HG03354 (cell line): Measurements from ENCODE around the gene PAFAH1B1.
"Not testable (repeated sequence)": the region's sequence is repeated elsewhere in the genome, so short reads cannot be mapped to it uniquely, and the experiment has no call there.

Experiments used
- ATAC-seq: cut with Tn5 transposase; IDR thresholded peaks from one replicate; pipeline ENCODE4 v1.9.1; 2021; ENCODE audit warnings: mild to moderate bottlenecking; ENCODE audit not compliant: unreplicated experiment, poor library complexity, severe bottlenecking

PAFAH1B1 gene

DNA sequence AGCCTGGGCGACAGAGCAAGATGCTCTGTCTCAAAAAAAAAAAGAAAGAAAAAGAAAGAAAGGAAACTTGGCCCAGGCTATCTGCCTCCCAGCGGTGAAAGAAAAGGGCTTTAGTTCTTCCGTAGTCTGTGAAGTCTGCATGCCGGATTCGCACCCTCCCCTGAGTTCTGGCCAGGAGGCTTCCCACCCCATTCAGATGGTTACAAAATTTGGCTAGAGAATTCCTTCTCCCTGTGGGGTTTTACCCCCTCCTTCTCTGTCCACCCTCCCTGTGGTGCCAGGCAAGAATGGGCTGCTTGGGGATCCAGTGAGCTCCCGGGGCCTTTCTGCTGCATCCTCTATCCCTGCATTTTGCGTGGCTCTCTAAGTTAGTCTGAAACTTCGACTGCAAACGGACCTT lies 37.8 kb downstream of the PAFAH1B1 start:
- ATAC-seq, result no peak

DNA sequence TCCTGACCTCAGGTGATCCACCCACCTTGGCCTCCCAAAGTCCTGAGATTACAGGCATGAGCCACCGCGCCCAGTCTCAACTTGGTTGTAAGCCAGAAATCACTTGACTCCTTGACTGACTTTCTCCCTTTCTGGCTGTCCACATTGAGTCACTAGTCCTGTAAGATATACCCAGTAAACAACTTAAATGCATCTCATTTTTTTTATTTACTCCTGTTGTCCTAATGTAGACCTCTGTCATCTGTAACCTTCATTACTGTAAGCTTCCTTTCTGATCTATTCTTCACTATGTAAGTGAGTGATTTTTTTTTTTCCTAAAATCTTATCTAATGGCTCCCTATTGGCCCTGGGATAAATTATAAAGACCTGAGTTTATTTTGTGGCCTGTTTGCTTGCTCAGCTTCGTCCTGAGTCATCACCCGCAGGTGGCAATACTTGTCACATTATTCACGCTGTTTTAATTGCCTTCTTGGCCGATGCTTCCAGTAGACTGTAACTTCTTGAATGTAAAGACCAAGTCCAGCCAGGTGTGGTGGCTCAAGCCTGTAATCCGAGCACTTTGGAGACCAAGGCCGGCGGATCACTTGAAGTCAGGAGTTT lies 41.0 kb downstream of the PAFAH1B1 start:
- ATAC-seq, result no peak

DNA sequence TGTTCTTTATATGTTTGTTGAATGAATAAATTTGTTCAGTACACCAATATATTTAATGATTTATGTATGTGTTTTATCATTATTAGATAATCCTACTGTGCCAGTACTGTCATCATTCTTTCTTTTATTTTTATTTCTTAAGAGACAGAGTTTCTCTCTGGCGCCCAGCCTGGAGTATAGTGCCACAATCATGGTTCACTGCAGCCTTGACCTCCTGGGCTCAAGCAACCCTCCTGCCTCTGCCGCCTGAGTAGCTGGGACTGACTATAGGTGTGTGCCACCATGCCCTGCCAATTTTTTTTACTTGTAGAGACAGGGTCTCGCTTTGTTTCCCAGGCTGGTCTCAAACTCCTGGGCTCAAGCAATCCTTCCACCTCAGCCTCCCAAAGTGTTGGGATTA lies 41.8 kb downstream of the PAFAH1B1 start:
- no peak for ATAC-seq

DNA sequence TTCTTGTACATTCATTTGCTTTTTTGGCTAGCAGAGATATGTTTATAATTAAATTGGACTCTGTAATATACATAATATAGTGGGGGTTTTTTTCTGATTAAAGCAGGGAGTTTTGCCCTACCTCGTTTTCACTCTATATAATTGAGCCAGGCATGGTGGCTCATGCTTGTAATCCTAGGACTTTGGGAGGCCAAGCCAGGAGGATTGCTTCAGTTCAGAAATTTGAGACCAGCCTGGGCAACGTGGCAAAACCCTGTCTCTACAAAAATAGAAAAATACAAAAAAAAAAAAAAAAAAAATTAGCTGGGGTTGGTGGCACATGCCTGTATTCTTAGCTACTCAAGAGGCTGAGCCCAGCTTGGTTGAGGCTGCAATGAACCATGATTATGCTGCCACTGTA lies 42.2 kb downstream of the PAFAH1B1 start:
- ATAC-seq, result no peak

DNA sequence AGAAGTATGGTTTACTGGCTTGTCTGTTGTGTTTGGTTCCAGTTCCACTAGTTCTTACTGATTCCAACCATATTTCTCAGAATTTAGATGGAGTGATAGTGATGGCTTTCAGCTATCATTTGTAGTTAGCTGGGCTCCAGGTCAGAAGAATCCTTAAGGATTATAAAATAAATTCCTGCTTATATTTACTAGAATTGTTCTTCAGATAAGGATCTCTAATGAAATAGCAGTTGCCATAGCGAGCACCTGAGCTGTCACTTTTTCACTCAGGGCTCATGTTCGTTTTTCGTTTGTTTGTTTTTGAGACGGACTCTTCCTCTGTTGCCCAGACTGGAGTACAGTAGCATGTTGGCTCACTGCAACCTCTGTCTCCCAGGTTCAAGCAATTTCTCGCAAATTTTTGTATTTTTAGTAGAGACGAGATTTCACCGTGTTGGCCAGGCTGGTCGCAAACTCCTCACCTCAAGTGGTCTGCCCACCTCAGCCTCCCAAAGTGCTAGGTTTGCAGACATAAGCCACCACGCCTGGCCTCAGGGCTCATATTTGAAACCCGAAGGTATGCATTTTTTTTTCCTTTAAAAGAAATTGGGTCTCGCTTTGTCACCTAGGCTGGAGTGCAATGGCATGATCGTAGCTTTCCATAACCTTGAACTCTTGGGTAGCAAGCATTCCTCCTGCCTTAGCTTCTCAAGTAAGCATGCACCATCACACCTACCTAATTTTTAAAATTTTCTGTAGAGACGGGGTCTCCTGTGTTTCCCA lies 42.9 kb downstream of the PAFAH1B1 start:
- no peak for ATAC-seq

DNA sequence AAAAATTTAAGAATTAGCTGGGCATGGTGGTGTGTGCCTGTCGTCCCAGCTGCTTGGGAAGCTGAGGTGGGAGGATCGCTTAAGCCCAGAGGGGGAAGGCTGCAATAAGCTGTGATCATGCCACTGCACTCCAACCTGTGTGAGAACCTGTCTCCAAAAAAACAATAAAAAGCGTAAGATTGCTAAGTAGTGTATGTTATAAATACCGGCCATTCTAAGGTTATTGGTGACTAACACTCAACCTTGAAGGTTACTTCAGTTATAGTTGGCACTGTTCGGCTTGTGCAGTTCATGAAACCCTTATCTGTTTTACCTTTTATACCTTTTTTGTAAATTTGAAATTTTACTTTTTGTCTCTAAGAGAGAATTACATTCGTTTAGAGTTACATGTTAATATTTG lies 44.0 kb downstream of the PAFAH1B1 start:
- no peak for ATAC-seq

DNA sequence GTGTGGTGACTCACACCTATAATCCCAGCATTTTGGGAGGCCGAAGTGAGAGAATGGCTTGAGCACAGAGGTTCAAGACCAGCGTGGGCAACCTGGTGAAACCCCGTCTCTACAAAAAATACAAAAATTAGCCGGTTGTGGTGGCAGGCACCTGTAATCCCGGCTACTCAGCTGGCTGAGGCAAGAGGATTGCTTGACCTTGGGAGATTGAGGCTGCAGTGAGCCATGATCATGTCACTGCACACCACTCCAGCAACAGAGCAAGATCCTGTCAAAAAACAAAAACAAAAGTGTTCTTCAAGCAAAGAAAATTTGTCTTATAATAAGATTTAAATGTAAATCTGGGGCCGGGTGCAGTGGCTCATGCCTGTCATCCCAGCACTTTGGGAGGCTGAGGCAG lies 51.5 kb downstream of the PAFAH1B1 start:
- no peak for ATAC-seq

DNA sequence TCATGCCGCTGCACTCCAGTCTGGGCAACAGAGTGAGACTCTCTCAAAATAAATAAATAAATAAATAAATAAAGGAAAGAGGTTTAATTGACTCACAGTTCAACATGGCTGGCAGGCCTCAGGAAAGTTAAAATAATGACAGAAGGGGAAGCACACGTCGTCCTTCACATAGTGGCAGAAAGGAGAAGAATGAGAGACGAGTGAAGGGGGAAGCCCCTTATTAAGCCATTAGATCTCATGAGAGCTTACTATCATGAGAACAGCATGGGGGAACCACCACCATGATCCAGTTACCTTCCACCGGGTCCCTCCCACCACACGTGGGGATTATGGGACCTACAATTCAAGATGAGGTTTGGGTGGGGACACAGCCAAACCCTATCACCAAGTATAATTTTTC lies 54.5 kb downstream of the PAFAH1B1 start:
- ATAC-seq, result no peak

DNA sequence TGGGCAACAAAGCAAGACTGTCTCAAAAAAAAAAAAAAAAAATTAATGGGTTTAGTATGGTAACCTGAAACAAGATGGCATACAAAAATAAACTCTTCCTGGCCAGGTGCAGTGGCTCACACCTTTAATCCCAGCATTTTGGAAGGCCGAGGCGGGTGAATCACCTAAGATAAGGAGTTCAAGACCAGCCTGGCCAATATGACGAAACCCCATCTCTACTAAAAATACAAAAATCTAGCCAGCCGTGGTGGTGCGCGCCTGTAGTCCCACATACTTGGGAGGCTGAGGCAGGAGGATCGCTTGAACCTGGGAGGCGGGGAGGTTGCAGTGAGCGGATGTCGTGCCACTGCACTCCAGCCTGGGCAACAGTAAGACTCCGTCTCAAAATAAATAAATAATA lies 55.7 kb downstream of the PAFAH1B1 start:
- ATAC-seq, result no peak

DNA sequence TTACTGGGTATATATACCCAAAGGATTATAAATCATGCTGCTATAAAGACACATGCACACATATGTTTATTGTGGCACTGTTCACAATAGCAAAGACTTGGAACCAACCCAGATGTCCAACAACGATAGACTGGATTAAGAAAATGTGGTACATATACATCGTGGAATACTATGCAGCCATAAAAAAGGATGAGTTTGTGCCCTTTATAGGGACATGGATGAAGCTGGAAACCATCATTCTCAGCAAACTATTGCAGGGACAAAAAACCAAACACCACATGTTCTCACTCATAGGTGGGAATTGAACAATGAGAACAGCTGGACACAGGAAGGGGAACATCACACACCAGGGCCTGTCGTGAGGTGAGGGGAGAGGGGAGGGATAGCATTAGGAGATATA lies 59.5 kb downstream of the PAFAH1B1 start:
- not testable (repeated sequence) for ATAC-seq

DNA sequence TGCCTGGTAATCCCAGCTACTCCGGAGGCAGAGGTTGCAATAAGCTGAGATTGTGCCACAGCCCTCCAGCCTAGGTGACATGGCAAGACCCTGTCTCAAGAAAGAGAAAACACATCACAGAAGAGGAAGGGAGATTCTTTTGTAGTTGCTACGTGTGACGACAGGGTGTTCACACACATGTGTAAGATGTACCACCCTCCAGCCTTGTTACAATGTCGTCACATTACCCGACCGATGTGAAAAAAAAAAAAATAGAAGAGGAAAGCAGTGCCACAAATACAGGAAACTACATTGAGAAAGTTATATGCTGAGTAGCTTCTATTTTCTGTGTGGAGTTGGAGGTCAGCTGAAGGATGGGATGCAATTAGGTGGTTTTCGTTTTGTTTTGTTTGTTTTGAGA lies 62.1 kb downstream of the PAFAH1B1 start:
- ATAC-seq, result no peak

DNA sequence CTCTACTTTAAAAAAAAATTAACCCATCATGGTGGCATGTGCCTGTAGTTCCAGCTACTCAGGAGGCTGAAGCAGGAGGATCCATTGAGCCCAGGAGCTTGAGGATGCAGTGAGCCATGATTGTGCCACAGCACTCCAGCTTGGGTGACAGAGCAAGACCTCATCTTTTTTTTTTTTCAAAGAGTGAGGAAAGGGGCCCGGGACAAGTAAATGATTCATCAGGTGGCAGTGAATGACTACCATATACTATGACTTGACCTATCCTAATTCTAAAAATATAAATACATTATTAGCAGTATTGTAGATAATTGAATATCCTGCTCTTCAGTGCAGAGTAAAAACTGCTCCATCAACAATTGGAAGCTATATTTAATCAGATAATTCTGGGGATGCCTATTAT lies 62.8 kb downstream of the PAFAH1B1 start:
- no peak for ATAC-seq

DNA sequence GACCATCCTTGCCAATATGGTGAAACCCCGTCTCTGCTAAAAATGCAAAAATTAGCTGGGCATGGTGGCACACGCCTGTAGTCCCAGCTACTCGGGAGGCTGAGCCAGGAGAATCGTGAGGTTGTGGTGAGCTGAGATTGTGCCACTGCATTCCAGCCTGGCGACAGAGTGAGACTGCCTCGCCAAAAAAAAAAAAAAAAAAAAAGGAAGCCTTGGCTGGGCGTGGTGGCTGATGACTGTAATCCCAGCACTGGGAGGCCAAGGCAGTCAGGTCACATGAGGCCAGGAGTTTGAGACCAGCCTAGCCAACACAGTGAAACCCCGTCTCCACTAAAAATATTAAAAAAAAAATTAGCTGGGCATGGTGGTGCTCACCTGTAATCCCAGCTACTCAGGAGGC lies 65.9 kb downstream of the PAFAH1B1 start:
- not testable (repeated sequence) for ATAC-seq

DNA sequence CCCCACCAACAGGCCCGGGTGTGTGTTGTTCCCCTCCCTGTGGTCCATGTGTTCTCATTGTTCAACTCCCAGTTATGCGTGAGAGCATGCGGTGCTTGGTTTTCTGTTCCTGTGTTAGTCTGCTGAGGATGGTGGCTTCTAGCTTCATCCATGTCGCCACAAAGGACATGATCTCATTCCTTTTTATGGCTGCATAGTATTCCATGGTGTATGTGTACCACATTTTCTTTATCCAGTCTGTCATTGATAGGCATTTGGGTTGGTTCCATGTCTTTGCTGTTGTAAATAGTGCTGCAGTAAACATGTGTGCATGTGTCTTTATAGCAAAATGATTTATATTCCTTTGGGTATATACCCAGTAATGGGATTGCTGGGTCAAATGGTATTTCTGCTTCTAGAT lies 67.0 kb downstream of the PAFAH1B1 start:
- not testable (repeated sequence) for ATAC-seq

DNA sequence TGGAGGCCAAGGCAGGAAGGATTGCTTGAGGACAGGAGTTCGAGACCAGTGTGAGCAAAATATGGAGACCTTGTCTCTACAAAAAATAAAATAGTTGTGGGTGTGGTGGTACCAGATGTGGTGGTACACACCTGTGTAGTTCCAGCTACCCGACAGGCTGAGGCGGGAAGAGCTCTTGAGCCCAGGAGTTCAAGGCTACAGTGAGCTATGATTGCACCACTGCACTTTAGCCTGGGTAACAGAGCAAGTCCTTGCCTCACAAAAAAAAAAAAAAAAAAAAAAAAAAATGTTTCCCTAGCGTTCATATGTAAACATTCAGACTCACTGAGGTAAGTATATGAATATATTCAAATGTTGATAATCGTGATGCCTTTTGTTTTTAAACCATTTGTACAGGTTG lies 78.6 kb downstream of the PAFAH1B1 start:
- no peak for ATAC-seq

DNA sequence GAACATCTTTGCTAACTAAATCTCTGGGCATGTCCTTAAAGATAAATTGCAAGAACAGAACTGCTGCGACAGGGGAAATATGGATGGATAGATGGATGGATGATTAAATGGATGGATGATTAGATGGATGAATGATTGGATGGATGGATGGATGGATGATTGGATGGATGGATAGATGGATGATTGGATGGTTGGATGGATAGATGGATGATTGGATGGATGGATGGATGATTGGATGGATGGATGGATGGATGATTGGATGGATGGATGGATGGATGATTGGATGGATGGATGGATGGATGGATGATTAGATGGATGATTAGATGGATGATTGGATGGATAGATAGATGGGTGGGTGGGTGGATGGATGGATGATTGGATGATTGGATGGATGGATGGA lies 85.8 kb downstream of the PAFAH1B1 start:
- ATAC-seq, result not testable (repeated sequence)

DNA sequence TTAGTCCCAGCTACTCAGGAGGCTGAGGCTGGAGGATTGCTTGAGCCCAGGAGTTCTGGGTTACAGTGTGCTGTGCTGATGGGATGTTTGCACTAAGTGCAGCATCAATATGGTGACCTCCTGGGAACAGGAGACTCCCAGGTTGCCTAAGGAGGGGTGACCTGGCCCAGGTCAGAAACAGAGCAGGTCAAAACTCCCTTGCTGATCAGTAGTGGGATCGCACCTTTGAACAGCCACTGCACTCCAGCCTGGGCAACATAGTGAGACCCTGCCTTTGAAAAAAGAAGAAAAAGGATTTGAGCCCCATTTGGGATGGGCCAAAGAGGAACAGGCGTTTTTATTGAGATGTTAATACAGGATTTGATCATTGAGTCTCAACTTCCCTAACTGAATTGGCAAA lies 87.5 kb downstream of the PAFAH1B1 start:
- ATAC-seq, result no peak

DNA sequence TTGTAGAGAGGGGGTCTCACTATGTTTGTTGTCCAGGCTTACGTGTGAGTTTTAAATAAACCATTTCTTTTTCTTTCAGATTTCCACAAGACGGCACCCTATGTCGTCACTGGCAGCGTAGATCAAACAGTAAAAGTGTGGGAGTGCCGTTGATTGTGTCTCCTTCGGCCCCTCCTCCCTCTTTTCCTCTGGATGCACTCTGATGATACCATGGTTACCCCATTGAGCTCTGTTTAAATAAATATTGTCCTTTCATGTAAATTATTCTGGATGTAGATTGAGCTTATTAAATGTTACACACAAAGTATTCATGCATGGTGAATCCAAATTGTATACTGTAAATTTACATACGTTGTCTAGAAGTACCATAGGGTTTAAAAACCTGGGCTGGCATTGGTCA lies 88.2 kb downstream of the PAFAH1B1 start:
- no peak for ATAC-seq

DNA sequence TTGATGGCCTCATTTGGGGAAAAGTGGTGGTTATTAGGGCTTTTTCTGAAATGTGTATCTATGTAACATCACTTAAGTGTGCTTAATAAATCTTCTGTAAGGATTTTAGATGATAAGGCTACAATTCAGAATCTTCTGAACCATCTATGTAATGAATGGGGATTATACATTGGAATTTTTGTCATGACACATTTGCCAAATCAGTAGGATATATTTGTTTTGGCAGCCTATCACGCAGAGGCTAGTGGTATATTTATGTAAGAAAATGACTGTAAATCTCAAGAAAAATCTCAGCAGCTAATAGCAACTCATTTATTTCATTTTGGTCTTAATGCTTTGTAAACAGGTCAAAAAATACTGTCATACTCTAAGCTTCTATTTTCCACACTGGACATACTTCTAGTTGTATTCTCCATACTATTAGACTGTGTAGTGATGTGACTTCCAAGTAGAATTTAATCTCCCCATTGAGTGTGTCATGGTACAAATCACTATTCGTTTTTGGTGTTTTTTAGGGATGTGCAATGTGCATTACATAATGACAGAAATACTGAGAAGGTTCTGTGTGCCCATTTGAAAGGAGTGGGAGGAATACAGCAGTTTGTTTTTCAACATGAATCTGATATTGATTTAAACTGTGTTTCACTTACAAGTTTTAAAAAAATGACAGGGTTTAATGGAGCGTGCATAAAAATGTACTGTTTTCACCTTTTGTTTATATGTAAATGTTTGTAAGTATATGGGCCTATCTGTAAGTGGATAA lies 88.9 kb downstream of the PAFAH1B1 start:
- no peak for ATAC-seq

DNA sequence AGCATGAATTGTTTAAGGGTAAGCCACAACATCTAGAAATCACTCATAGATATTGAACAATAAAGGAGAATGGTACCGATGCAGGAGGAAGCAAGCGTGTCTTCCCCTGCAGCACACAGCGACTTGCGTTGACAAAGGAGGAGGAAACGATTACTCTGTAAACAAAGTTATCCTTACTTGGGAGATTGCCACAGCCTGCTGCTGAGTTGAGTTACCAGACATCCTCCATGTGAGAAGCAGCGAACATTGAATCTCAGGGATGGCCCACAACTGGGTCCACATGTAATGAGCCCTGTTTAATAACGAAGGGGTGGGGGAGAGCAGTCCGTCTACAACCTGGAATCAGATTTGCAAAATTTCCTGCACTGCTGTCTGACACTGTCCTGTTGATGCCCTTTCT lies 90.5 kb downstream of the PAFAH1B1 start:
- no peak for ATAC-seq

DNA sequence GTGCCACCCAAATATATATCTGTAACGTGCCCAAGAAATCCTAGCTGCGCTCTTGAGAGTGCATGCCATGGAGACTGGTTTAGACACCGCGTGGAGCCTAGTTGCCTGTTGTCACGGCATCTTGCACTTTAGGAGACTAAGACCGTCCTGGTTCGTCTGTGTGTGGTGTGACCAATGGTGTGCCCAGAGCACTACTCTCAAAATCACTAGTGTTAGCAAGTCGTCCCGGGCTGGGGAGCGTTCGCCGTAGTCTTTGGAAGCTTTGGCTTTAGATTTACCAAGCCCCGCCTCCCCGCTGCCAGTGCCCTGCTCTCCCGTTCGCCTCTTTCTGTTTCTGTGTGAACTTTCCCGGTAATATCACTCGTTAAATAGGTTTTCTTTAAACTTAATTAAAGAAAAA lies 91.1 kb downstream of the PAFAH1B1 start:
- ATAC-seq, result no peak
